H7 (cell line): ENCODE data around the gene XXYLT1. TPM values are rescaled to one million over a fixed set of nuclear protein-coding genes. Genes with fewer than 3 reads are reported as not detected.
A peak's percentile ranks its signal among the peaks of the same experiment; 100 is the strongest.
"Not testable (repeated sequence)": the region's sequence is repeated elsewhere in the genome, so short reads cannot be mapped to it uniquely, and the experiment has no call there.

Source experiments
- DNase-seq: peaks from one replicate; pipeline ENCODE4 v3.0.0; 2012
- H3K27me3 ChIP-seq: 2 replicates; pipeline ENCODE4 v1.6.0; 2011; ENCODE audit warnings: mild to moderate bottlenecking, low read length; ENCODE audit not compliant: control insufficient read depth, insufficient read depth
- H3K36me3 ChIP-seq: replicated peaks from 2 replicates; pipeline ENCODE4 v1.5.1; 2011; ENCODE audit warnings: low read length; ENCODE audit not compliant: control insufficient read depth, insufficient read depth
- H3K4me3 ChIP-seq: 2 replicates; pipeline ENCODE4 v1.5.1; 2011; ENCODE audit warnings: low read depth, mild to moderate bottlenecking, control low read depth, low read length, moderate library complexity; ENCODE audit not compliant: insufficient read depth
- total RNA-seq: library from RNA; depleted of rRNA; stranded (reverse); fragments of >200 nt; shearing (Covaris generic); gene quantifications from 2 replicates; pipeline ENCODE4 v1.2.3, GENCODE V29; 2014

Gene XXYLT1
- total RNA-seq, 1 experiment from 2014 or later: 40.9 TPM

- DNase-seq: no peak
- H3K36me3 ChIP-seq: no peaks in the 10 kb centered on the region; the same call in 1 of the 2 replicates
- no peaks in the 10 kb centered on the region for H3K27me3 ChIP-seq
- no peak overlapping the region for H3K4me3 ChIP-seq
Measured at GRCh38 chr3:195113048-195113447, 157.9 kb downstream of the XXYLT1 start.

DNA sequence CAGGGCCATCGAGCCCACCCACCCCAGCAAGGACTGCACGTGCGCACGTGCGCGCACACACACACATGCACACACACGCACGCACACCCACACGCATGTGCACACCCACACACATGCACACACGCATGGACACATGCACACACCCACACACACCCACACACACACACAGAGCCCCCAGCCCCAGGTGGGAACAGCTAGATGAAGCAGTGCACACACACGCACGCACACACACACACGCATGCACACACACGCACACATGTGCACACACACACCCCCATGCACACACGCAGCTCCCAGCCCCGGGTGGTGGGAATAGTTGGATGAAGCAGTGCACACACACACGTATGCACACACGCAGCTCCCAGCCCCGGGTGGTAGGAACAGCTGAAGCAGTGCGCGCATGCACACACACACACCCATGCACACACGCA lies 158.6 kb downstream of the XXYLT1 start:
- H3K36me3 ChIP-seq: no peaks in the 10 kb centered on the region; the same call in 1 of the 2 replicates
- no peak for DNase-seq
- no peaks in the 10 kb centered on the region for H3K27me3 ChIP-seq
- no peak overlapping the region for H3K4me3 ChIP-seq

GRCh38 chr3:195111766-195112165 lies 159.2 kb downstream of the XXYLT1 start:
- H3K27me3 ChIP-seq: no peaks in the 10 kb centered on the region
- no peaks in the 10 kb centered on the region; the same call in 1 of the 2 replicates for H3K36me3 ChIP-seq
- H3K4me3 ChIP-seq: no peak overlapping the region
- DNase-seq: no peak

GRCh38 chr3:195111319-195111705 lies 159.6 kb downstream of the XXYLT1 start:
- no peak overlapping the region for H3K4me3 ChIP-seq
- no peaks in the 10 kb centered on the region; the same call in 1 of the 2 replicates for H3K36me3 ChIP-seq
- DNase-seq: no peak
- no peaks in the 10 kb centered on the region for H3K27me3 ChIP-seq

- H3K36me3 ChIP-seq: no peaks in the 10 kb centered on the region; the same call in 1 of the 2 replicates
- no peak for DNase-seq
- no peaks in the 10 kb centered on the region for H3K27me3 ChIP-seq
- no peak overlapping the region for H3K4me3 ChIP-seq
Measured at GRCh38 chr3:195110647-195111318, 160.2 kb downstream of the XXYLT1 start.

- no peak for DNase-seq
- H3K27me3 ChIP-seq: no peaks in the 10 kb centered on the region
- no peak overlapping the region for H3K4me3 ChIP-seq
- H3K36me3 ChIP-seq: no peaks in the 10 kb centered on the region; the same call in 1 of the 2 replicates
Measured at GRCh38 chr3:195109098-195109657, 161.8 kb downstream of the XXYLT1 start.

- Histone ChIP-seq H3K4me3 (no peak overlapping the region), H3K27me3 (no peaks in the 10 kb centered on the region), H3K36me3 (no peaks in the 10 kb centered on the region; the same call in 1 of the 2 replicates)
- no peak for DNase-seq
Measured at GRCh38 chr3:195107593-195107992, 163.4 kb downstream of the XXYLT1 start.

DNA sequence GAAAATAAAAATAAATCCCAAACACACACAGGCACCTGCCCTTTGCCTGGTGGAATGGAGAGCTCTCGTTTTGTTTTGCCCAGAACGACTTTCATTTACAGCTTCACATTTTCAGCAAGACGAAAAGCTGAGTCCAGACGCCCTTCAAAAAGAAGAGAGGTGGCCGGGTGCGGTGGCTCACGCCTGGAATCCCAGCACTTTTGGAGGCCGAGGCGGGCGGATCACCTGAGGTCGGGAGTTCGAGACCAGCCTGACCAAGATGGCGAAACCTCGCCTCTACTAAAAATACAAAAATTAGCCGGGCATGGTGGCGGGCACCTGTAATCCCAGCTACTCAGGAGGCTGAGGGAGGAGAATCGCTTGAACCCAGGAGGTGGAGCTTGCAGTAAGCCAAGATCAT lies 163.9 kb downstream of the XXYLT1 start:
- not testable (repeated sequence) for H3K36me3 ChIP-seq, H3K4me3 ChIP-seq, DNase-seq, H3K27me3 ChIP-seq

GRCh38 chr3:195106418-195106906 lies 164.5 kb downstream of the XXYLT1 start:
- H3K4me3 ChIP-seq: no peak overlapping the region
- DNase-seq: peak; percentile 95
- H3K27me3 ChIP-seq: no peaks in the 10 kb centered on the region
- H3K36me3 ChIP-seq: no peaks in the 10 kb centered on the region; the same call in 1 of the 2 replicates

DNA sequence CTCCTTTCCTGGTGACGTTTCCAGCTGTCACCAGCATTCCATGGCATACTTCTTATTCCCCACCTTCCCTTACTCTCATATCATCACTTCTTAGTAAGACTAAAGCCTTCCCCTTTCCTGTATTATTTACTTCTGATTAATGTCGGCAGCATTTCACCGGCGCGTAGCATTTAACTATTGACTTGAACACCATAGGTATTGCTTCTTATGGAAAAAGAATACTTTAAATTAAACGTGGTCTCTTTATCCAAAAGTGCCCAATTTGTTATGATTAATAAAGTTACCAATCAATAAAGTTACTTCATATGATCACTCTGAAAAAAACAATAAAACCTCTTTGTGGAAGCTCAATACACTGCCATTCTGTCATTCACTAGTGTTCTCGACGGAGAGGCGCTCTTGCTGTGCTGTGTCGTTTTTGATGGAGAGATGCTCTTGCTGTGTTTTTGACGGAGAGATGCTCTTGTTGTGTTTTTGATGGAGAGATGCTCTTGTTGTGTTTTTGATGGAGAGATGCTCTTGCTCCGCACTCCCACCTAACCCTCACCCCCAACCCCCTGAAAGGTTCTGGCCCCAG lies 165.0 kb downstream of the XXYLT1 start:
- Histone ChIP-seq H3K27me3 (no peaks in the 10 kb centered on the region), H3K4me3 (no peak overlapping the region), H3K36me3 (no peaks in the 10 kb centered on the region; the same call in 1 of the 2 replicates)
- DNase-seq: no peak

GRCh38 chr3:195105389-195105788 lies 165.6 kb downstream of the XXYLT1 start:
- no peaks in the 10 kb centered on the region; the same call in 1 of the 2 replicates for H3K36me3 ChIP-seq
- H3K27me3 ChIP-seq: no peaks in the 10 kb centered on the region
- DNase-seq: no peak
- no peak overlapping the region for H3K4me3 ChIP-seq

- H3K36me3 ChIP-seq: no peaks in the 10 kb centered on the region
- no peaks in the 10 kb centered on the region for H3K27me3 ChIP-seq
- peak; percentile 71 for DNase-seq
- H3K4me3 ChIP-seq: no peak overlapping the region
Measured at GRCh38 chr3:195104340-195104739, 166.6 kb downstream of the XXYLT1 start.

DNA sequence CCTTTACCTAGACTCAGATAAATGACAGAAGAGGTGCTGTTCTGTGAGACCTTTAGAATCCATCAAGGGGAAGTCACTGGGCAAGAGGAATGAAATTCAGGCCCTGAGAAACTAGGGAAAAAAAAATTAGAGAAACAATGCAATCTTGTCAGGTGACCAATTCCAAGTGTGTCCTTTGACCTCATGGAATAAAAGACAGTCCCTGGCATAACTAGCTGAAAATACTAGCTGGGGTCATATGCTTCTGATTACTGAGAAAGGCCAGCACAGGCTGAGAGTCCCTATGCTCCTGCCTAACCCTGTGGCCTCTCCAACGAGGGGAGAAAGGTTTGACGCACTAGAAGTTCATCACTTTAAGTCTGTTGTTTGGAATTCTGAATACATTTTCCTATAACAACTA lies 167.3 kb downstream of the XXYLT1 start:
- Histone ChIP-seq H3K4me3 (no peak overlapping the region), H3K27me3 (no peaks in the 10 kb centered on the region)
- DNase-seq: no peak

GRCh38 chr3:195102609-195103467 lies 168.1 kb downstream of the XXYLT1 start:
- no peaks in the 10 kb centered on the region for H3K36me3 ChIP-seq
- H3K4me3 ChIP-seq: no peak overlapping the region
- H3K27me3 ChIP-seq: no peaks in the 10 kb centered on the region
- no peak for DNase-seq

More for the DNA sequence above, 167.3 kb downstream of the XXYLT1 start:
- H3K36me3 ChIP-seq: no peaks in the 10 kb centered on the region
